Measurements from ENCODE around the gene PLGRKT. TPM values are rescaled to one million over a fixed set of nuclear protein-coding genes. Genes with fewer than 3 reads are reported as not detected.

PLGRKT gene, protein sequence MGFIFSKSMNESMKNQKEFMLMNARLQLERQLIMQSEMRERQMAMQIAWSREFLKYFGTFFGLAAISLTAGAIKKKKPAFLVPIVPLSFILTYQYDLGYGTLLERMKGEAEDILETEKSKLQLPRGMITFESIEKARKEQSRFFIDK
- total RNA-seq = 28.5 and 39.2 TPM in 2 replicates

DNA sequence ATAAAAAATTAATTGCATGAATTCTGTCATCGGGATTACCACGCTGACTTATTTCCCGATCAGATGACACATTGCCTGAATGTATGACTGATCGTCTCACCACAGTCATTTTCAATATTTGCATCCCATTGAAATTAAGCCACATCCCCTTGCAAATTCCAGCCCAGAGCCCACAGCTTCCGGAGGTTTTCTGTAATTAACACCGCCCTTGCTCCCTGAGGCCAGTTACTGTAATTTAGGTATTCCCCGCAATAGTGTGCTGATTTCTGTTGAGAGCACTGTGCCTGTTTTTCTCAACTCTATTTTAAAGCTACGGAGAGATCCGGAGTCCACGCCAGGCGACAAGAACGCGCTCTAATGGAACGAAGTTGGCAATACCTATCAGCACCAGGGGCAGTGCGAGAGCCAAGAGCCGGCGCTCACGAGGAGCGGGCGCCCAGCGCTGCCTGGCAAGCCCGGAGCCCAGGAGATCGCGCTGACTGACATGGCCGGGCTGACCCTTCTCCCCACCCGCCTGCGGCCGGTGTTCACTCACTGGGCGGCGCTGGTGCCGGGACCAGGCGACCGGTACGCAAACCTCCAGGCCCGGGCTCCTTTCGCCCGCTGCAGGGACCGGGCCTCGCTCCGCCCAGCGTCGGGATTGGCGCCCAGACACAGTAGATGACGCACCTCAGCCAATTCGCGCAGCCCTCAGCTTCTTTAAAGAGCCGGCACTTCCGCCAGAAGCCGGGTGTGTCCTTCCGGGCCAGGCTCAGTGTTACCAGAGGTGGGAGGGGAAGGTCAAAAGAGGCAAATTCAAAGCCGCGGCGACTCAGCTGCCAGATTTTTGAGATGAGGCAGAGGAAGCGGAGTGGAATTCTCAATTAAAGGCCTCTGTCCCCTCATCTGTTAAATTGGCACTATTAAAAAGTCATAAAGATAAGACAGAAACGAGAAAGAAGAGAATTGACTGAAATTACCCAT, at the start of gene PLGRKT:
Gene PLGRKT (minus strand): TSS at position 672 of the 963 bp plus-strand sequence. CDS start 5,948 bp downstream, outside the sequence.
- peak; percentile 71 for DNase-seq (ENCODE audit: low read depth)
- H3K4me3 ChIP-seq (ENCODE audit: low read depth, low read length) = peak within 1 kb of the TSS; percentile 60
- H3K36me3 ChIP-seq (ENCODE audit: control insufficient read depth, insufficient read depth, low read length) = no peaks in the 10 kb centered on the region
- TF ChIP-seq CTCF (IDR thresholded peaks at IDR 0.05; ENCODE audit: insufficient read depth, low read length, poor library complexity, severe bottlenecking) = peak; percentile 12
- no peaks in the 10 kb centered on the region for H3K27me3 ChIP-seq (ENCODE audit: control insufficient read depth, insufficient read depth, low read length)

DNA sequence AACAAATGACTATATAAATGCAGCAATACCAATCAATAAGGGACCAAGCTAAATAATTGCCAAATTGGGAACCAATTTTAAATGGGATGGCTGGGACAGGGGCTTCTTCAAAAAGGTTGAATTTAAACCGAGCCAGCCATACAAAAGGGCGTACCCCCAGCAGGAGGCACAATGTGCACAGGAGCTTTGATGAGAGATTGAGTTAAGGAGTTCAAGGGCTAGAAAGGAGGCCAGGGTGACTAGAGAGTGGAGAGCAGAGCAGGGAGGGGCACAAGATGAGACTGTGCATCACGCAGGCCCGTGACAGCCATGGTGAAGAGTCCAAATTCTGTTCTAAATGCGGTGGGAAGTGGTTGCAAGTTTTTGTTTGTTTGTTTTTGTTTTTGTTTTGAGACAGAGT, 49.3 kb upstream of the PLGRKT start:
- Histone ChIP-seq H3K4me3 (ENCODE audit: low read depth, low read length) (no peak overlapping the region), H3K36me3 (ENCODE audit: control insufficient read depth, insufficient read depth, low read length) (no peaks in the 10 kb centered on the region), H3K27me3 (ENCODE audit: control insufficient read depth, insufficient read depth, low read length) (no peaks in the 10 kb centered on the region)
- no peak for DNase-seq (ENCODE audit: low read depth)
- no peak for TF ChIP-seq CTCF (IDR thresholded peaks at IDR 0.05; ENCODE audit: insufficient read depth, low read length, poor library complexity, severe bottlenecking)

DNA sequence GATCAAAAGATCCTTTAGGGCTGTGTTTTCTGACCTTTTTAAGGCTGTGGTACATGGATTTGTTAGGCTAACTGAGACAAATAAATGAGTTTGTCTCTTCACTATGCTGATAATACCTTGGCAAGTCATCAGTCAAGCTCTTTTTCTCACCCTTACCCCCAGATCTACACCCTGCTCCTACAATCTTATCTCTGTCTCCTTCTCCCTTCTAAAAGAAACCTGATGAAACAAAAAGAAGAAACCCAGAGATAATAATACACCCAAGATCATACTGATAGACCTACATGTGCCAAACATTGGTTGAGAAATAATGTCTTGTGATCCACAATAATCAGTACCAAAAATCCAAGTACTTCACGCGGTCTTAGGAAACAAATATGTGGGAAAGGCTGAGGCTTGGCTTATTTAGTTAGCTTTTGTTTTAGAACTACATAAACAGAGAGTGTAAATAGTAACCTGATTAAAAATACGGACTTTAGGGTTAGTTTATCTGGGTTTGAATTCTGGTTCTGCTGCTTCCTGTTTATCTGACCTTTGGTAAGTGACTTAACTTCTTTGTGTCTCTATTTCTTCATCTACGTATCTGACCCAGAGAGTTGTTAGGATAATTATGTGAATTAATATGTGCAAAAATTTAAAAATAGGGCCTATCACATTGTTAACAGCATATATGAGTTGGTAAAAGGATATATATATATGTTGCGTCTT, 47.8 kb upstream of the PLGRKT start:
- DNase-seq (ENCODE audit: low read depth) = no peak
- Histone ChIP-seq H3K27me3 (ENCODE audit: control insufficient read depth, insufficient read depth, low read length) (no peaks in the 10 kb centered on the region), H3K4me3 (ENCODE audit: low read depth, low read length) (no peak overlapping the region), H3K36me3 (ENCODE audit: control insufficient read depth, insufficient read depth, low read length) (no peaks in the 10 kb centered on the region)
- no peak for TF ChIP-seq CTCF (IDR thresholded peaks at IDR 0.05; ENCODE audit: insufficient read depth, low read length, poor library complexity, severe bottlenecking)

DNA sequence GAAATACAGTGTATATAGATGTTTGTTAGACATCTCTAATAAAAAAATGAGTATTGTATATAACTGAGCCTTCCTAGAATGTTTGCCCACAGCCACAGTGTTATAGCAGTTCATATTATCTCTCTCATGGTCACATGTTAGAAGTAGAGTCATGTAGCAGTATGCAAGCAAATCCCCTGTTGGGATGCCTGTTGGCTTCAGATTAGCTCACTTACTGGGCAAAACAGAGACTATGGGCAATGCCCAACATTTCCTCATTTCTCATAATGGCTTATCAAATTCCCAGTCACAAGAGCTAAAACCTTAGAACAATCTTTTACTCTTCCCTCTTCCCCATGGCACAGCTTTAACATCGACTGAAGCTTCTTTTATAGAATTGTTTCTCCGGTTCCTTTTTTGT, 45.6 kb upstream of the PLGRKT start:
- Histone ChIP-seq H3K4me3 (ENCODE audit: low read depth, low read length) (no peak overlapping the region), H3K36me3 (ENCODE audit: control insufficient read depth, insufficient read depth, low read length) (no peaks in the 10 kb centered on the region), H3K27me3 (ENCODE audit: control insufficient read depth, insufficient read depth, low read length) (no peaks in the 10 kb centered on the region)
- no peak for DNase-seq (ENCODE audit: low read depth)
- TF ChIP-seq CTCF (IDR thresholded peaks at IDR 0.05; ENCODE audit: insufficient read depth, low read length, poor library complexity, severe bottlenecking) = no peak

GRCh38 chr9:5482194-5482593, 44.5 kb upstream of the PLGRKT start:
- no peak for TF ChIP-seq CTCF (IDR thresholded peaks at IDR 0.05; ENCODE audit: insufficient read depth, low read length, poor library complexity, severe bottlenecking)
- DNase-seq (ENCODE audit: low read depth) = no peak
- H3K27me3 ChIP-seq (ENCODE audit: control insufficient read depth, insufficient read depth, low read length) = no peaks in the 10 kb centered on the region
- no peak overlapping the region for H3K4me3 ChIP-seq (ENCODE audit: low read depth, low read length)
- H3K36me3 ChIP-seq (ENCODE audit: control insufficient read depth, insufficient read depth, low read length) = no peaks in the 10 kb centered on the region
